C4-2B (cell line): ENCODE data around the gene HTD2.

Experiments used
- CTCF ChIP-seq: fragments of 450-650 bp; conservative IDR thresholded peaks from 2 replicates; pipeline ENCODE4 v1.5.1; 2017; ENCODE audit warnings: mild to moderate bottlenecking
- ZFX ChIP-seq: fragments of 450-650 bp; IDR thresholded peaks from 2 replicates; pipeline ENCODE4 v1.6.1; 2017

DNA sequence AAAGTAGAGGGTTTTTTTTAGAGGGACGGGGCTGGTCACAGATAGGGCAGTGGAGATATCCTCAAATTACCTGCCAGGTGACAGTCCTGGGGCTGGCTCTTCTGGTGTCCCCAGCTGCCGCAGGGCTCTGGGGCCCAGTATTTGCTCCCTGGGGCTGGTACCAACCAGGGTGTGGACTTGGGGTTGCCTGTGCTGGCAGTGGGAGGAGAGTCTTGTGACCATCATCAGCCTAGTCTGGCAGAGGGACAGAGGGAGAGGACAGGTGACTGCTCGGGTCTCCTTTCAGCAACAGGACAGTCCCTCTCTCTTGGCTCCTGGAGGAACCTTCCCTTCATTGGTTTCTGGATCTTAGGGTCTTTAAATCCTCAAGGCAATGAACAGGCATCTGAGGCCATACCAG lies 8.1 kb upstream of the HTD2 start:
- TF ChIP-seq CTCF: no peak
- no peak for TF ChIP-seq ZFX
